Measurements from ENCODE around the gene GLT1D1.

Gene GLT1D1

GRCh38 chr12:128856035-128856790, 2.9 kb downstream of the GLT1D1 start:
- no peak for DNase-seq

GRCh38 chr12:128856791-128857078, 3.5 kb downstream of the GLT1D1 start:
- DNase-seq, result no peak

GRCh38 chr12:128857133-128857763, 4.0 kb downstream of the GLT1D1 start:
- DNase-seq, result no peak

DNA sequence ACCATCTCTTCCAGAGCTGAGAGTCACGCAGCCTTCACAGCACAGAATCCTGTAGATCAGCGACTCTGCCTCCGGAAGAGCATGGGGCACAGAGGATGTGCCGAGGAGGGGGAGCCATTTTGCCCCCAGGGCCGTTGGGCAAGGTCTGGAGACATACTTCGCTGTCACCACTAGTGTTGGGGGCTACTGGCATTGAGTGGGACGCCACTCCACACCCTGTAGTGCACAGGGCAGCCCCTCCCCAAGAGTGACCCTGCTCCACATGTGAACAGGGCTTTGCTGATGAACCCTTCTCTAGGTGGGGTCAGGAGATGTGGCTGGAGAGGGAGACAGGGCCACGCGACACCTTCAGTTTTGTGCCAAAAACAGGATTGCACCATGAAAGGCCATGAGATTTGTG, 6.0 kb downstream of the GLT1D1 start:
- DNase-seq, result no peak

- DNase-seq, result no peak
Observed at GRCh38 chr12:128861226-128862016, 8.1 kb downstream of the GLT1D1 start.

GRCh38 chr12:128863957-128864356, 10.7 kb downstream of the GLT1D1 start:
- no peak for DNase-seq

GRCh38 chr12:128864516-128865186, 11.4 kb downstream of the GLT1D1 start:
- no peak for DNase-seq

- no peak for DNase-seq
Observed at GRCh38 chr12:128867466-128867865, 14.2 kb downstream of the GLT1D1 start.

- DNase-seq, result no peak
Observed at GRCh38 chr12:128871516-128871892, 18.2 kb downstream of the GLT1D1 start.

DNA sequence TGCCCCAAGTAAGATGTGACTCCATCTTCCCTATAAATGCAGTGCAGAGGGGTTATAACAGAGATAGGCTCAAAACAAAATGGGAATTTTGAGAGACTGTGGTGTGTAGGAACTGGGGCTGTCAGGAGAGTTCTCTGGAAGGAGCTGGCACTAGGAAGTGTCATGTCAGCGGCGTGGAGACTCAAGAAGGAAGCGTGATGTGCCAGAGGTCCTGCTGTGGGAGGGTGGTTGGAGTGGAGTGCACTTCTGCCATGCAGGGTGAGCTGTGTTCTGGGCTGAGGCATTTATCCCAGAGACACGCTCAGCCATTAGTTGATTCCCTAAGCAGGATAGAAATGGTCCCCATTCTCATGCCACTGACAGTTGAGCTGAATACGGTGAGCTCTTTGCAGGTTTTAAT, 19.0 kb downstream of the GLT1D1 start:
- DNase-seq, result no peak

DNA sequence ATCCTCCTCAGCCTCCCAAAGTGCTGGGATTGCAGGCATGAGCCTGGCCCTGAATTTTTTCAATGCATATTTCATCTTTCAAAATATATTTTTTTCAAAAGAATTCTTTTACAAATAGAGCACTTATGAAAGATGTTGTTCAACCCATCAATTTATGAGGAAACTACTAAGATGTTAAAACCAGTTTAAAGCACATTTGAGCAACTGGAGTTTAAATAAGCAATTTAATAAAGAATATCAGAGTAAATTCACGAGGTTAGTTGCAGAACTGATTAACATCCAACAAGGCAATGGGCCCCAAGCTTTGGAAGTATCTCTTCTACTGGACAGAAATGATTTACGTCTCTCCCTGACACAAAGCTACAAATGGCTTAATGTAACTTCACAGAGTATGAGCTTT, 23.3 kb downstream of the GLT1D1 start:
- DNase-seq, result no peak

- no peak for DNase-seq
Observed at GRCh38 chr12:128879898-128880764, 26.9 kb downstream of the GLT1D1 start.

DNA sequence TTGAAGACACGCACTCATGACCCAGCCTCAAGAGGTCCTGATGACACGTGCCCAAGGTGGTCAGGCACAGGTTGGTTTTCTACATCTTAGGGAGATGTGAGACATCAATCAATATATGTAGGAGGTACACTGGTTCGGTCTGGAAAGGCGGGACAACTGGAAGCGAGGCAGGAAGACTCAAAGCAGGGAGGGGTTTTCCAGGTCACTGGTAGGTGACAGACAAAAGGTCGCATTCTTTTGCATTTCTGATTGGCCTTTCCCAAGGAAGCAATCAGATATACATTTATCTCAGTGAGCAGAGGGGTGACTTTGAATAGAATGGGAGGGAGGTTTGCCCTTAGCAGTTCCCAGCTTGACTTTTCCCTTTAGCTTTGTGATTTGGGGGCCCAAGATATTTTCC, 38.6 kb downstream of the GLT1D1 start:
- no peak for DNase-seq

DNA sequence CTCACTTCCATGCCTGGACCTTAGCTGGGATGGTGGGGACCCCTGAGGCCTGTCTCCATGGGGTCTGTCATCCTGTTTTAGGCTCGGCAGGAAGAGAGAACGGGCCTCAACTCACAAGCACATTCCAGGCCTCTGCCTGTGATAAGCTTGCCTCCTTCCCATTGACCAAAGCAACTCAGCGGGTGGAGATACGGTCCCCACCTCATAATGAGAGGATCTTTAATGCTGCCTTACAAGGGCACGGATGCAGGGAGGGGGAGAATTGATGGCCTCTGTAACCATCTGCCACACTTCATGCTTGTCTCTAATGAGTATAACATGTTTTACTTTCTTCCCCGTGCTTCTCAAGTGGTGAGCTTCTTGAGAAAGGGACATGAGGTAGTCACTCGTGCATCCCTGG, 50.0 kb downstream of the GLT1D1 start:
- DNase-seq, result no peak

DNA sequence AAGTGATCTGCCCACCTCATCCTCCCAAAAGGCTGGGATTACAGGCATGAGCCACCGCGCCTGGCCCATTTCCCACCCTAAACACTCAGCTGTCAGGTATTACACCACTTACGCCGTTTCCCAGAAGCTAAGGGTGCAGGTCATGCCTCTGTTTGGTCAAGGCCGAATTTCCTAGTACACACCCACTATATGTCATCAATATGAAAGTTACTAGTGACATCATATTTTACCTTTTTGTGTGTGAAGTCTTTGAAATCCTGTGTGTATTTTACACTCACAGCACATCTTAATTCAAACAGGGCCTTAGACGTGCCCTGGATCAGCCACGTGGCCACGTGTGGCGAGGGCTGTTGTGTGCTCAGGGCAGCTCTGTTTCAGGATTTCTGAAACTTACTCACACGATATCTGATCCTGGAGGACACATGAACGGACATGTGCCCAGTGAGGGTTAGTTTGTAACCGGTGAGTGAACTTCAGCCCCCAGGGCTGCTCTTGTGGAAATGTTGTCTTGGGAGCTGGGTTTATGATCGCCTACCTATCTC, 51.8 kb downstream of the GLT1D1 start:
- no peak for DNase-seq

- DNase-seq, result no peak
Observed at GRCh38 chr12:128906485-128907137, 53.3 kb downstream of the GLT1D1 start.

DNA sequence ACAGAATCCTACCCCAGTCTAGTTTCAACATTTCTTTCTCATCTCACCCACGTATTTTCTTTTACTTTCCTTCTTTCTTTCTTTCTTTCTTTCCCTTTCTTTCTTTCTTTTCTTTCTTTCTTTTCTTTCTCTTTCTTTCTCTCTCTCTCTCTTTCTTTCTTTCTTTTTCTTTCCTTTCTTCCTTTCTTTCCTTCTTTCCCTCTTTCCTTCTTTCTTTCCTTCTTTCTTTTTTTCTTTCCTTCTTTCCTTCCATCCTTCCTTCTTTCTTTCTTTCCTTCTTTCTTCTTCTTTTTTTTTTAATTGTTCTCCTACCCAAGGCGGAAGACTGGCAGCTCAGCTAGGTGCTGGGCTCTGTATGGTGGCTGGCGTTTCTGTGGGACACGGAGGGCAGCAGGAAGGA, 55.0 kb downstream of the GLT1D1 start:
- DNase-seq, result no peak

GRCh38 chr12:128909653-128910052, 56.4 kb downstream of the GLT1D1 start:
- DNase-seq, result no peak

- DNase-seq, result no peak
Observed at GRCh38 chr12:128910629-128911028, 57.4 kb downstream of the GLT1D1 start.

- no peak for DNase-seq
Observed at GRCh38 chr12:128911861-128912260, 58.6 kb downstream of the GLT1D1 start.

DNA sequence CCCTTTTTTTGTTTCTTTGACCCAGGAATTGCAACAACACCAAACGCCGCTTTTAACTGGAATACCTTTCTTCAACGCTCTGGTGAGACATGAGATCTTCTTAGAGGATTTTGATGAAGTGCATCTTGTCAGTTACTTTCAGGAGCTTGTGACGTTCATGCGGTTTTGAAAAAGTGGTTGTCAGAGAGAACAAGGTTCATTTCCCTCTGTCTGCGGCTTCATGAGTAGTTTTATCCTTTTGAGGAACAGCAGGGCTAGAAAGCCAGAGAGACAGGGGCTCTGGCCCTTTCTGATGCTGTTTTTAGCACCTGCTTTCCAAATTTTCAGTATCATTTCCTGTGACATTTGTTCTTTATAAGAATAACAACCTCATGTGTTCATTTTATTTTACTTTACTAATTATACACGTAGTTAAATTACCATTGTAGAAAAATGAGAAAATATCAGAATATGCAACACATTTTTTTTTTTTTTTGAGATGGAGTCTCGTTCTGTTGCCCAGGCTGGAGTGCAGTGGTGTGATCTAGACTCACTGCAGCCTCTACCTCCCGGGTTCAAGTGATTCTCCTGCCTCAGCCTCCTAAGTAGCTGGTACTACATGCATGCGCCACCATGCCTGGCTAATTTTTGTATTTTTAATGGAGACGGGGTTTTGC, 61.8 kb downstream of the GLT1D1 start:
- no peak for DNase-seq
